Measurements from ENCODE around the gene EEFSEC. TPM values are rescaled to one million over a fixed set of nuclear protein-coding genes. Genes with fewer than 3 reads are reported as not detected.

The EEFSEC gene
- total RNA-seq, 1 experiment from 2014 or later = 9.5 TPM

DNA sequence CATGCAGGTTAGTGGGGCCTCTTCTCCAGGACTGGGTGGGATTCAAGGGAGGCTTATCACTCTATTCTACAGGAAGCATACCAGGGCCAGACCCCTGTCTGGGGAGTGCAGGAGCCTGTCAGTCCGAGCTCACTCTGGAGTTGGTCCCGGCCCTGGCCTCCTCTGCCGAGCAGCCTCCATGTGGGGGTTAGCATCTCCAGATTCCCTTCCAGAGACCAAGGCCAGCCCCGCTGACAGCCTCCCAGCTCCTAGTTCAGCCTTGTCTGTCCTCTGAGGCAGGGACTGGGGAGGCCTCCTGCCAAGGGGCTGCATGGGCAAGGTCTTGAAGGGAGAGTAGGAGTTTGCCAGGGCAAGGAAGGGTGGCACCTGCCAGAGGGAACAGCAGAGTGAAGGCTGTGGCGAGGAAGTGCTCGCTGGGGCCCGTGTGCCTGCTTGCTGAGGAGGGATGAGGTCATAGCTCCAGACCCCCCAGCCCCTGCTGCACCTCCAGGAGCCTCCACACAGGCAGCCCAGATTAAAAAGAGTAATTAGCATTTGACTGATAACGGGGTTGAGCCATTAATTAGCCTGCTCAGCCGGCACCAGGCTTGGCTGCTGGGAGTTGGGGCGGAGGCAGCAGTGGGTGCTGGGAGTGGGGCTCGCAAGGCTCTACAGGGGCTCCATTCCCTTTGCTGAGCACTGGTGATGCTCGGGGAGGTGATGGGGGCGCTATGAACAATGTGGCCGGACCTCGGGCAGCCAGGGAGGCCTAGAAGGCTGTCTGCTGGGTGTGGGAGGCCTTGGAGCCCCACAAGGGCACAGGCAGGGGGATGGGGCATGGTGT lies 259.1 kb downstream of the EEFSEC start:
- peaks cover 1% of the 10 kb centered on the region for H3K27me3 Mint-ChIP-seq (ENCODE audit: low read depth)
- Histone ChIP-seq H3K23ac (ENCODE audit: insufficient read length, low read depth, low read length) (no peak overlapping the region), H3T11ph (ENCODE audit: low read length) (no peak overlapping the region), H3K23me2 (ENCODE audit: insufficient read length, low read depth, low read length, poor library complexity, severe bottlenecking) (no peaks in the 10 kb centered on the region), H4K5ac (ENCODE audit: insufficient read length, low read depth, low read length) (no peak overlapping the region), H3K4me2 (ENCODE audit: insufficient read depth, insufficient read length, low read length) (no peak overlapping the region), H2BK15ac (ENCODE audit: low read depth, low read length) (no peak overlapping the region), H3K4ac (ENCODE audit: low read depth, low read length) (no peak overlapping the region), H3K14ac (ENCODE audit: insufficient read depth, low read length) (no peak overlapping the region; the same call in 1 of the 2 replicates), H3K9ac (ENCODE audit: extremely low read depth, insufficient read length, low read length) (no peak overlapping the region), H3K18ac (ENCODE audit: insufficient read length, low read depth, low read length) (no peak overlapping the region), H4K8ac (replicated peaks; ENCODE audit: insufficient read length, low read depth, low read length) (no peak overlapping the region), H4K91ac (ENCODE audit: insufficient read length, low read depth, low read length) (no peak overlapping the region), H4K20me1 (ENCODE audit: control insufficient read depth, insufficient read depth, insufficient read length) (no peaks in the 10 kb centered on the region), H2BK20ac (ENCODE audit: low read depth, low read length, poor library complexity, severe bottlenecking) (no peak overlapping the region), H3K56ac (ENCODE audit: insufficient read length, low read depth, low read length) (no peak overlapping the region), H2AK5ac (ENCODE audit: insufficient read length, low read length) (no peak overlapping the region), H3K27me3 (ENCODE audit: insufficient read depth, low read length) (no peaks in the 10 kb centered on the region), H3K9me3 (ENCODE audit: control insufficient read depth, low read depth, low read length) (no peaks in the 10 kb centered on the region), H3K4me1 (ENCODE audit: insufficient read depth, low read length) (no peaks in the 10 kb centered on the region; the same call in 1 of the 2 replicates), H3K27ac (ENCODE audit: insufficient read length, low read depth, low read length) (no peak overlapping the region), H3K79me1 (ENCODE audit: insufficient read depth, low read depth, low read length, poor library complexity, severe bottlenecking) (no peaks in the 10 kb centered on the region), H2BK5ac (ENCODE audit: insufficient read length, low read length) (no peak overlapping the region), H2BK120ac (ENCODE audit: low read depth, low read length, poor library complexity, severe bottlenecking) (no peak overlapping the region), H2BK12ac (ENCODE audit: insufficient read length, low read depth, low read length) (no peak overlapping the region), H3K79me2 (ENCODE audit: insufficient read depth, low read length) (no peaks in the 10 kb centered on the region), H2AFZ (ENCODE audit: low read length) (no peak overlapping the region)
- H3K4me3 Mint-ChIP-seq = peak overlapping the region in 1 of 2 experiments; percentile 29; a peak in 2 of 5 replicates
- peaks cover 0 to 2% (median 0%) of the 10 kb centered on the region in 3 experiments; a peak in 1 of 7 replicates for H3K36me3 Mint-ChIP-seq (ENCODE audit: insufficient read depth in 1 of 3, low read depth in 3 of 3)
- TF ChIP-seq, protein P1, sequence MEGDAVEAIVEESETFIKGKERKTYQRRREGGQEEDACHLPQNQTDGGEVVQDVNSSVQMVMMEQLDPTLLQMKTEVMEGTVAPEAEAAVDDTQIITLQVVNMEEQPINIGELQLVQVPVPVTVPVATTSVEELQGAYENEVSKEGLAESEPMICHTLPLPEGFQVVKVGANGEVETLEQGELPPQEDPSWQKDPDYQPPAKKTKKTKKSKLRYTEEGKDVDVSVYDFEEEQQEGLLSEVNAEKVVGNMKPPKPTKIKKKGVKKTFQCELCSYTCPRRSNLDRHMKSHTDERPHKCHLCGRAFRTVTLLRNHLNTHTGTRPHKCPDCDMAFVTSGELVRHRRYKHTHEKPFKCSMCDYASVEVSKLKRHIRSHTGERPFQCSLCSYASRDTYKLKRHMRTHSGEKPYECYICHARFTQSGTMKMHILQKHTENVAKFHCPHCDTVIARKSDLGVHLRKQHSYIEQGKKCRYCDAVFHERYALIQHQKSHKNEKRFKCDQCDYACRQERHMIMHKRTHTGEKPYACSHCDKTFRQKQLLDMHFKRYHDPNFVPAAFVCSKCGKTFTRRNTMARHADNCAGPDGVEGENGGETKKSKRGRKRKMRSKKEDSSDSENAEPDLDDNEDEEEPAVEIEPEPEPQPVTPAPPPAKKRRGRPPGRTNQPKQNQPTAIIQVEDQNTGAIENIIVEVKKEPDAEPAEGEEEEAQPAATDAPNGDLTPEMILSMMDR (conservative IDR thresholded peaks at IDR 0.05) = no peak
- H3K9me3 Mint-ChIP-seq = no peaks in the 10 kb centered on the region; a peak in 1 of 5 replicates
- no peak for DNase-seq
- H3K4me1 Mint-ChIP-seq = peaks cover 22 to 53% of the 10 kb centered on the region in 2 experiments
- WGBS (ENCODE audit: extremely low coverage, insufficient read length, low lambda C conversion rate) = no CpG with 5 or more reads among the region's 15 CpGs
- H3K27ac Mint-ChIP-seq = peak overlapping the region in 2 of 3 experiments; percentile 70 to 91; a peak in 6 of 7 replicates
